Measurements from ENCODE around the gene SECISBP2L. TPM values are rescaled to one million over a fixed set of nuclear protein-coding genes. Genes with fewer than 3 reads are reported as not detected.

Gene SECISBP2L
- total and polyA plus RNA-seq, 10 of the 15 experiments (the other 5 are each of a cell fraction or from before 2014, with no cell fraction given) = 1.4 to 24.2 (median 10.4) TPM

- in situ Hi-C loops (cut with MboI) (no loop called here), intact Hi-C loops (cut with micrococcal nuclease; ENCODE audit: unreplicated experiment) (loop anchor here (5.0 kb wide), 2 partner anchors 100 to 185 kb away; no protein-coding TSS in a partner anchor)
- Histone ChIP-seq H3K9ac (ENCODE audit: control insufficient read depth, insufficient read depth, low read length) (no peak overlapping the region), H3K36me3 (ENCODE audit: control insufficient read depth in 2 of 2, insufficient read depth in 2 of 2, low read length in 1 of 2) (no peaks in the 10 kb centered on the region), H3K79me2 (ENCODE audit: control insufficient read depth, insufficient read depth, low read length) (peaks cover 33% of the 10 kb centered on the region), H3K9me3 (replicated peaks; ENCODE audit: control insufficient read depth, insufficient read depth, low read length) (no peaks in the 10 kb centered on the region; the same call in 2 of the 3 replicates), H4K20me1 (ENCODE audit: control insufficient read depth, insufficient read depth) (no peaks in the 10 kb centered on the region), H3K27ac (ENCODE audit: control insufficient read depth, insufficient read depth) (no peak overlapping the region), H2AFZ (ENCODE audit: control insufficient read depth, low read depth, low read length) (no peak overlapping the region), H3K4me2 (ENCODE audit: control insufficient read depth, insufficient read depth) (no peak overlapping the region), H3K27me3 (replicated peaks in 1 of 2; ENCODE audit: control insufficient read depth in 2 of 2, insufficient read depth in 2 of 2, low read length in 1 of 2) (no peaks in the 10 kb centered on the region), H3K4me3 (no peak overlapping the region), H3K4me1 (ENCODE audit: control insufficient read depth, insufficient read depth, low read length) (peaks cover 7% of the 10 kb centered on the region; the same call in 1 of the 2 replicates)
- CTCF ChIA-PET = interaction anchor here (0.6 to 3.8 kb wide), 9 partner anchors 9 to 185 kb away, joined by 3 to 18 read pairs (median 5); partner anchors contain the start of gene EID1
- POLR2A ChIA-PET = interaction anchor here (1.6 kb wide), 1 partner anchor 10 kb away, joined by 4 read pairs; no protein-coding TSS in a partner anchor
- ATAC-seq (no peak), DNase-seq (ENCODE audit: low read depth, low spot score) (no peak), FAIRE-seq (no peak)
- no TSS peak for BruUV-seq (replicated peaks)
- RAD21 ChIA-PET (ENCODE audit: unreplicated experiment) = interaction anchor here (0.9 kb wide), 1 partner anchor 72 kb away, joined by 3 read pairs; no protein-coding TSS in a partner anchor
- SMC1A ChIA-PET (ENCODE audit: uncharacterized antibody, unreplicated experiment) = interaction anchor here (0.7 to 2.4 kb wide), 7 partner anchors 9 to 186 kb away, joined by 3 to 7 read pairs (median 5); partner anchors contain the start of gene COPS2
- no peak for TF ChIP-seq MLLT1 (IDR thresholded peaks at IDR 0.05)
- no peak for TF ChIP-seq CBFB (IDR thresholded peaks at IDR 0.05; ENCODE audit: low read depth)
- TF ChIP-seq HDGF (IDR thresholded peaks at IDR 0.05) = no peak
- TF ChIP-seq EP300 (IDR thresholded peaks at IDR 0.05; ENCODE audit: borderline replicate concordance in 1 of 2, control insufficient read depth in 1 of 2, low read depth in 2 of 2, low read length in 2 of 2) = no peak
- TF ChIP-seq SKIL (IDR thresholded peaks at IDR 0.05; ENCODE audit: low read depth, poor library complexity, severe bottlenecking) = no peak
- no peak for TF ChIP-seq TARDBP (IDR thresholded peaks at IDR 0.05; ENCODE audit: borderline replicate concordance)
- TF ChIP-seq ZNF274 (IDR thresholded peaks at IDR 0.05; ENCODE audit: insufficient read depth, insufficient read length) = no peak
- TF ChIP-seq E2F8 (IDR thresholded peaks at IDR 0.05; ENCODE audit: low read depth, partially characterized antibody) = no peak
- no peak for TF ChIP-seq NR2F1 (conservative IDR thresholded peaks at IDR 0.05)
- TF ChIP-seq SIX5 (IDR thresholded peaks at IDR 0.05; ENCODE audit: low read depth, low read length, severe bottlenecking) = no peak
- TF ChIP-seq CEBPZ (IDR thresholded peaks at IDR 0.05; ENCODE audit: low read depth, low read length) = no peak
- no peak for TF ChIP-seq CBX3 (IDR thresholded peaks at IDR 0.05; ENCODE audit: borderline replicate concordance, low read depth)
Measured at GRCh38 chr15:49047456-49047855, 1.2 kb upstream of the SECISBP2L start.

All from GM12878 (cell line).